ENCODE measurements around the gene TMEM184B.

GRCh38 chr22:38295863-38296262 lies 23.1 kb upstream of the TMEM184B start:
- TF ChIP-seq, protein P1, sequence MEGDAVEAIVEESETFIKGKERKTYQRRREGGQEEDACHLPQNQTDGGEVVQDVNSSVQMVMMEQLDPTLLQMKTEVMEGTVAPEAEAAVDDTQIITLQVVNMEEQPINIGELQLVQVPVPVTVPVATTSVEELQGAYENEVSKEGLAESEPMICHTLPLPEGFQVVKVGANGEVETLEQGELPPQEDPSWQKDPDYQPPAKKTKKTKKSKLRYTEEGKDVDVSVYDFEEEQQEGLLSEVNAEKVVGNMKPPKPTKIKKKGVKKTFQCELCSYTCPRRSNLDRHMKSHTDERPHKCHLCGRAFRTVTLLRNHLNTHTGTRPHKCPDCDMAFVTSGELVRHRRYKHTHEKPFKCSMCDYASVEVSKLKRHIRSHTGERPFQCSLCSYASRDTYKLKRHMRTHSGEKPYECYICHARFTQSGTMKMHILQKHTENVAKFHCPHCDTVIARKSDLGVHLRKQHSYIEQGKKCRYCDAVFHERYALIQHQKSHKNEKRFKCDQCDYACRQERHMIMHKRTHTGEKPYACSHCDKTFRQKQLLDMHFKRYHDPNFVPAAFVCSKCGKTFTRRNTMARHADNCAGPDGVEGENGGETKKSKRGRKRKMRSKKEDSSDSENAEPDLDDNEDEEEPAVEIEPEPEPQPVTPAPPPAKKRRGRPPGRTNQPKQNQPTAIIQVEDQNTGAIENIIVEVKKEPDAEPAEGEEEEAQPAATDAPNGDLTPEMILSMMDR (conservative IDR thresholded peaks at IDR 0.05) = no peak
- TF ChIP-seq ZFX (IDR thresholded peaks at IDR 0.05) = no peak
